Liver (tissue), 3 donors: ENCODE measurements around the gene PNRC1.

ENCODE experiments used
- EGR1 ChIP-seq, 2 donors: IDR thresholded peaks; 2 replicates each; pipeline ENCODE4 v1.6.1; 2016 to 2018; ENCODE audit warnings: antibody characterized with exemption in 2 of 2, low read depth in 2 of 2
- FOXA1 ChIP-seq: IDR thresholded peaks from 2 replicates; pipeline ENCODE4 v1.6.1; 2016; ENCODE audit warnings: antibody characterized with exemption
- TAF1 ChIP-seq: conservative IDR thresholded peaks from 2 replicates; pipeline ENCODE4 v1.6.1; 2016; ENCODE audit warnings: antibody characterized with exemption, mild to moderate bottlenecking
- TF ChIP-seq, protein P1 (sequence below): fragments of 150-350 bp; IDR thresholded peaks from 2 replicates; pipeline ENCODE4 v1.5.1; 2017; ENCODE audit warnings: improper control_type of control experiment, low read depth, low read length; ENCODE audit not compliant: missing input control
- donor health status: healthy.
- donor health status: healthy.

DNA sequence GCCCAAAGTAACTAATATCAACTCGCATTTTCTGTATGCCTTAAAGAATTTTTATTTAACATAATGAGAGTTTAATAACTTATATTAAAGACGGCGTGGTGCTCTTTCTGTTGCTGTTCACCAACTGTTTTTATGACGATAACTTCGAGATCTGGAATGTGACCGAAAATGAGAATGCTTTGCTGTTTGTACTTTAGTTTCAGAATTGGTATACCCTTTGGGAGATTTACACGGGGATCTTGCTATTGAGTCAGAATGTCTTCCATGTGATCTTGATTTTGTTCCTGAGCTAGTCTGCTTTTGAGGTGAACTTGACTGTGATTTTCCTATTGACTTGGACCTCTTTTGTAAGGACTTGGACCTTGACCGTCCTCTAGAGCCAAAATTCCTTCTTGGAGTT, 17.9 kb downstream of the PNRC1 start:
- no peak for TF ChIP-seq FOXA1
- TF ChIP-seq, protein P1, sequence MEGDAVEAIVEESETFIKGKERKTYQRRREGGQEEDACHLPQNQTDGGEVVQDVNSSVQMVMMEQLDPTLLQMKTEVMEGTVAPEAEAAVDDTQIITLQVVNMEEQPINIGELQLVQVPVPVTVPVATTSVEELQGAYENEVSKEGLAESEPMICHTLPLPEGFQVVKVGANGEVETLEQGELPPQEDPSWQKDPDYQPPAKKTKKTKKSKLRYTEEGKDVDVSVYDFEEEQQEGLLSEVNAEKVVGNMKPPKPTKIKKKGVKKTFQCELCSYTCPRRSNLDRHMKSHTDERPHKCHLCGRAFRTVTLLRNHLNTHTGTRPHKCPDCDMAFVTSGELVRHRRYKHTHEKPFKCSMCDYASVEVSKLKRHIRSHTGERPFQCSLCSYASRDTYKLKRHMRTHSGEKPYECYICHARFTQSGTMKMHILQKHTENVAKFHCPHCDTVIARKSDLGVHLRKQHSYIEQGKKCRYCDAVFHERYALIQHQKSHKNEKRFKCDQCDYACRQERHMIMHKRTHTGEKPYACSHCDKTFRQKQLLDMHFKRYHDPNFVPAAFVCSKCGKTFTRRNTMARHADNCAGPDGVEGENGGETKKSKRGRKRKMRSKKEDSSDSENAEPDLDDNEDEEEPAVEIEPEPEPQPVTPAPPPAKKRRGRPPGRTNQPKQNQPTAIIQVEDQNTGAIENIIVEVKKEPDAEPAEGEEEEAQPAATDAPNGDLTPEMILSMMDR, result no peak
- TF ChIP-seq TAF1, result no peak
- TF ChIP-seq EGR1 (IDR thresholded peaks at IDR 0.05; ENCODE audit: low read depth in 2 of 2), result no peak
